K562 (cell line): ENCODE results near the gene TPPP. TPM values are rescaled to one million over a fixed set of nuclear protein-coding genes. Genes with fewer than 3 reads are reported as not detected.

Experiments used
- CXXC5 ChIP-seq: fragments of 250-450 bp; sonication (Bioruptor Pico); IDR thresholded peaks from 2 replicates; pipeline ENCODE4 v1.8.0; 2022; ENCODE audit warnings: inconsistent platforms, mild to moderate bottlenecking, moderate library complexity
- E2F3 ChIP-seq: fragments of 250-450 bp; sonication (Bioruptor Pico); IDR thresholded peaks from 2 replicates; pipeline ENCODE4 v1.4.0; 2020; ENCODE audit warnings: mild to moderate bottlenecking
- FOXA3 ChIP-seq, 2 experiments: fragments of 450-650 bp in 1 of 2; sonication (generic) in 1 of 2; formaldehyde crosslinking; IDR thresholded peaks in 1 of 2; conservative IDR thresholded peaks in 1 of 2; 2 replicates each; pipeline versions ENCODE4 v1.4.0 to v1.8.0; 2020 to 2022; ENCODE audit warnings: mild to moderate bottlenecking in 2 of 2, missing genetic modification reagents in 1 of 2
- FOXP1 ChIP-seq: sonication (generic); formaldehyde crosslinking; IDR thresholded peaks from 2 replicates; pipeline ENCODE4 v1.8.0; 2022; ENCODE audit warnings: mild to moderate bottlenecking, missing genetic modification reagents
- KLF16 ChIP-seq: IDR thresholded peaks from 2 replicates; pipeline ENCODE4 v1.6.1; 2016; ENCODE audit warnings: antibody characterized with exemption
- MAZ ChIP-seq, 2 experiments: fragments of 450-650 bp in 1 of 2; sonication (generic) in 1 of 2; formaldehyde crosslinking; IDR thresholded peaks in 1 of 2; conservative IDR thresholded peaks in 1 of 2; 2 replicates each; pipeline versions ENCODE4 v1.4.0 to v1.5.0; 2020; ENCODE audit warnings: mild to moderate bottlenecking in 1 of 2, missing genetic modification reagents in 1 of 2
- NCOR1 ChIP-seq: fragments of 450-650 bp; IDR thresholded peaks from 2 replicates; pipeline ENCODE4 v1.6.1; 2016; ENCODE audit warnings: mild to moderate bottlenecking, moderate library complexity
- POLR2B ChIP-seq: fragments of 450-650 bp; IDR thresholded peaks from 2 replicates; pipeline ENCODE4 v1.6.1; 2018; ENCODE audit warnings: low read depth; ENCODE audit not compliant: partially characterized antibody
- SIN3B ChIP-seq: fragments of 450-650 bp; IDR thresholded peaks from 2 replicates; pipeline ENCODE4 v1.6.1; 2017; ENCODE audit warnings: low read depth, mild to moderate bottlenecking, moderate library complexity
- SMARCC2 ChIP-seq: fragments of 450-650 bp; IDR thresholded peaks from 2 replicates; pipeline ENCODE4 v1.6.1; 2017; ENCODE audit warnings: antibody characterized with exemption, moderate library complexity, mild to moderate bottlenecking, low read depth
- TRIM28 ChIP-seq: fragments of 450-650 bp; IDR thresholded peaks from 2 replicates; pipeline ENCODE4 v1.6.1; 2017
- XRCC3 ChIP-seq: fragments of 450-650 bp; IDR thresholded peaks from 2 replicates; pipeline ENCODE4 v1.6.1; 2017; ENCODE audit warnings: mild to moderate bottlenecking, moderate library complexity
- ZNF444 ChIP-seq: fragments of 250-450 bp; sonication (Bioruptor Pico); IDR thresholded peaks from 2 replicates; pipeline ENCODE4 v1.4.0; 2020; ENCODE audit warnings: mild to moderate bottlenecking, moderate library complexity
- ZNF507 ChIP-seq: conservative IDR thresholded peaks from 2 replicates; pipeline ENCODE4 v1.6.1; 2017; ENCODE audit warnings: missing genetic modification characterization, missing compliant biosample characterization
- polyA plus RNA-seq, 8 experiments: library from polyadenylated mRNA; depleted of rRNA in 4 of 8; stranded (reverse) in 5 of 8; unstranded in 3 of 8; fragments of >200 nt; fragmentation: Nextera tagmentation in 2 of 8; fragmentation: Illumina TruSeq in 1 of 8; extraction: Ambion mirVana in 2 of 8; extraction: Trizol in 1 of 8; gene quantifications; 2 replicates each; pipeline versions ENCODE4 v1.2.1 to v1.2.3, GENCODE V29; 2011 to 2014; ENCODE audit warnings: inconsistent platforms in 1 of 8, missing spikeins in 1 of 8
- total RNA-seq, 7 experiments: library from RNA; depleted of rRNA in 6 of 7; stranded (reverse); fragments of >200 nt in 6 of 7; fragmentation: Illumina TruSeq in 2 of 7; extraction: Trizol in 2 of 7; gene quantifications; 2 replicates each; pipeline versions ENCODE4 v1.2.1 to v1.2.3, GENCODE V29; 2011 to 2021; ENCODE audit warnings: low replicate concordance in 1 of 7
- TF ChIP-seq, protein P1 (sequence below), 2 experiments: fragments of 450-650 bp in 1 of 2; sonication (generic) in 1 of 2; formaldehyde crosslinking in 1 of 2; IDR thresholded peaks; 2 replicates each; pipeline versions ENCODE4 v1.7.1 to v1.9.0; 2016 to 2022; ENCODE audit warnings: inconsistent platforms in 1 of 2, mild to moderate bottlenecking in 1 of 2, missing genetic modification reagents in 1 of 2
- TF ChIP-seq, protein P2 (sequence below): fragments of 450-650 bp; IDR thresholded peaks from 2 replicates; pipeline ENCODE4 v1.6.1; 2016; ENCODE audit warnings: borderline replicate concordance

The TPPP gene
- total and polyA plus RNA-seq, 9 of the 15 experiments (the other 6 are each of a cell fraction or from before 2014, with no cell fraction given), result 0.01 to 0.07 (median 0.03) TPM; not detected in 6

DNA sequence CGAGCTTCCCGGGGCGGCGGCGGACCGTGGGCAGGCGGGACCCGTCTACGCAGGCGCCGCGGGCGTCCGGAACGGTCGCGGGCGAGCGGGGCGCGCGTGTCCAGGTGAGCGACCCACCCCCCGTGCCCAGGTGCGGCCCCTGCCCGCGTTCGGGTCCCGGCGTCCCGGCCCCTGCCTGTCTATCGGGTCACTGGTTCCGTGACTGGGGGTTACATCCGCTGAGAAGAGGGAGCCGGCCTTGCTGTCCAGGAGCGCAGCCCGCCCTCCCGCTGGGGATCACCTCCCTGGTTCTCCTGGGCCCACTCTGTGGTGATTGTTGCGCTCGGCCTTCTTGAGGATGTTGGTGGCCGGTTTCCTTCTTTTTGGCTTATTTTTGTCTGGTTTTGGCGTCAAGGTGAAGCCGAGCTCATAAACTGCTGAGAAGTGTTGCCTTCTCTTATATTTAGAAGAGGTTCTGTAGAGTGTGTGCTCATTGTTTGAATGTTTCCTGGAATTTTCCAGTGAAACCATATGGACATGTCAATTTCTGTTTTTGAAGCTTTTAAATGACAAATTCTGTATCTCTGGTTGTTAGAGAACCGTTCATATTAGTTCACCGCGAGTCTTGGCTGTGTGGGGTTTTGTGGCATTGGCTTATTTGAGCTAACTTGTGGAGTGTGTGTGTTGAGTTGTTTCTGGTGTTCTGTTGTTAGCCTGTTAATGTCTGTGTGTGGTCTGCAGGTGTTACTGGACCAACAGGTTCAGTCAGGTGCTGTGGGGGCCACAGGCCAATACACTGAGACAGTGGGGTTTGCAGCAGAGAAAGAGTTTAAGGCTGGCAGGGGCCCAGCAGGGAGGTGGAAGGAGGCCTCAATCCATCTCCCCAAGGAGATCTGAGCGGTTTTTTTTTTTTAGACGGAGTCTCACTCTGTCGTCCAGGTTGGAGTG lies 80.4 kb downstream of the TPPP start (continued):
- TF ChIP-seq, protein P1, sequence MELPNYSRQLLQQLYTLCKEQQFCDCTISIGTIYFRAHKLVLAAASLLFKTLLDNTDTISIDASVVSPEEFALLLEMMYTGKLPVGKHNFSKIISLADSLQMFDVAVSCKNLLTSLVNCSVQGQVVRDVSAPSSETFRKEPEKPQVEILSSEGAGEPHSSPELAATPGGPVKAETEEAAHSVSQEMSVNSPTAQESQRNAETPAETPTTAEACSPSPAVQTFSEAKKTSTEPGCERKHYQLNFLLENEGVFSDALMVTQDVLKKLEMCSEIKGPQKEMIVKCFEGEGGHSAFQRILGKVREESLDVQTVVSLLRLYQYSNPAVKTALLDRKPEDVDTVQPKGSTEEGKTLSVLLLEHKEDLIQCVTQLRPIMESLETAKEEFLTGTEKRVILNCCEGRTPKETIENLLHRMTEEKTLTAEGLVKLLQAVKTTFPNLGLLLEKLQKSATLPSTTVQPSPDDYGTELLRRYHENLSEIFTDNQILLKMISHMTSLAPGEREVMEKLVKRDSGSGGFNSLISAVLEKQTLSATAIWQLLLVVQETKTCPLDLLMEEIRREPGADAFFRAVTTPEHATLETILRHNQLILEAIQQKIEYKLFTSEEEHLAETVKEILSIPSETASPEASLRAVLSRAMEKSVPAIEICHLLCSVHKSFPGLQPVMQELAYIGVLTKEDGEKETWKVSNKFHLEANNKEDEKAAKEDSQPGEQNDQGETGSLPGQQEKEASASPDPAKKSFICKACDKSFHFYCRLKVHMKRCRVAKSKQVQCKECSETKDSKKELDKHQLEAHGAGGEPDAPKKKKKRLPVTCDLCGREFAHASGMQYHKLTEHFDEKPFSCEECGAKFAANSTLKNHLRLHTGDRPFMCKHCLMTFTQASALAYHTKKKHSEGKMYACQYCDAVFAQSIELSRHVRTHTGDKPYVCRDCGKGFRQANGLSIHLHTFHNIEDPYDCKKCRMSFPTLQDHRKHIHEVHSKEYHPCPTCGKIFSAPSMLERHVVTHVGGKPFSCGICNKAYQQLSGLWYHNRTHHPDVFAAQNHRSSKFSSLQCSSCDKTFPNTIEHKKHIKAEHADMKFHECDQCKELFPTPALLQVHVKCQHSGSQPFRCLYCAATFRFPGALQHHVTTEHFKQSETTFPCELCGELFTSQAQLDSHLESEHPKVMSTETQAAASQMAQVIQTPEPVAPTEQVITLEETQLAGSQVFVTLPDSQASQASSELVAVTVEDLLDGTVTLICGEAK (IDR thresholded peaks at IDR 0.05), result peak; percentile 32; the same call in 1 of the 2 replicates
- TF ChIP-seq, protein P1 (CRISPR knock-in tag; IDR thresholded peaks at IDR 0.05), result no peak
- peak; percentile 44; the same call in 1 of the 2 replicates for TF ChIP-seq SMARCC2
- 0 out of 2 replicates have a peak, but pooled peaks have one; percentile 73 for TF ChIP-seq TRIM28
- TF ChIP-seq MAZ (CRISPR knock-in tag; conservative IDR thresholded peaks at IDR 0.05 in 1 of 2, IDR thresholded peaks at IDR 0.05 in 1 of 2), result peak in 1 of 2 experiments; percentile 10; a peak in 1 of 4 replicates
- no peak for TF ChIP-seq ZNF507 (tag)
- no peak for TF ChIP-seq XRCC3
- TF ChIP-seq E2F3 (CRISPR knock-in tag), result no peak
- TF ChIP-seq POLR2B, result no peak
- no peak for TF ChIP-seq KLF16
- TF ChIP-seq NCOR1, result no peak
- TF ChIP-seq, protein P2, sequence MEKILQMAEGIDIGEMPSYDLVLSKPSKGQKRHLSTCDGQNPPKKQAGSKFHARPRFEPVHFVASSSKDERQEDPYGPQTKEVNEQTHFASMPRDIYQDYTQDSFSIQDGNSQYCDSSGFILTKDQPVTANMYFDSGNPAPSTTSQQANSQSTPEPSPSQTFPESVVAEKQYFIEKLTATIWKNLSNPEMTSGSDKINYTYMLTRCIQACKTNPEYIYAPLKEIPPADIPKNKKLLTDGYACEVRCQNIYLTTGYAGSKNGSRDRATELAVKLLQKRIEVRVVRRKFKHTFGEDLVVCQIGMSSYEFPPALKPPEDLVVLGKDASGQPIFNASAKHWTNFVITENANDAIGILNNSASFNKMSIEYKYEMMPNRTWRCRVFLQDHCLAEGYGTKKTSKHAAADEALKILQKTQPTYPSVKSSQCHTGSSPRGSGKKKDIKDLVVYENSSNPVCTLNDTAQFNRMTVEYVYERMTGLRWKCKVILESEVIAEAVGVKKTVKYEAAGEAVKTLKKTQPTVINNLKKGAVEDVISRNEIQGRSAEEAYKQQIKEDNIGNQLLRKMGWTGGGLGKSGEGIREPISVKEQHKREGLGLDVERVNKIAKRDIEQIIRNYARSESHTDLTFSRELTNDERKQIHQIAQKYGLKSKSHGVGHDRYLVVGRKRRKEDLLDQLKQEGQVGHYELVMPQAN, result peak; percentile 33; the same call in 1 of the 2 replicates
- peak; percentile 75; the same call in 1 of the 2 replicates for TF ChIP-seq FOXP1 (CRISPR knock-in tag)
- TF ChIP-seq CXXC5, result peak; percentile 50
- peak in 1 of 2 experiments; percentile 7; a peak in 1 of 4 replicates for TF ChIP-seq FOXA3 (CRISPR knock-in tag; conservative IDR thresholded peaks at IDR 0.05 in 1 of 2, IDR thresholded peaks at IDR 0.05 in 1 of 2)
- TF ChIP-seq SIN3B, result 0 out of 2 replicates have a peak, but pooled peaks have one; percentile 31
- TF ChIP-seq ZNF444 (CRISPR knock-in tag), result no peak
